Parathyroid adenoma (tissue), 2 donors: Measurements from ENCODE around the gene GPC6.

Source experiments
- H2AFZ ChIP-seq: fragments of 300-600 bp; sonication (generic); one replicate; pipeline ENCODE4 v1.7.0; 2017; ENCODE audit warnings: antibody characterized with exemption, mild to moderate bottlenecking
- H3K27ac ChIP-seq: fragments of 300-600 bp; sonication (generic); one replicate; pipeline ENCODE4 v1.7.0; 2017
- H3K27me3 ChIP-seq: fragments of 300-600 bp; sonication (generic); one replicate; pipeline ENCODE4 v1.7.0; 2017; ENCODE audit warnings: low read length; ENCODE audit not compliant: control insufficient read depth, insufficient read depth
- H3K36me3 ChIP-seq: fragments of 300-600 bp; sonication (generic); one replicate; pipeline ENCODE4 v1.7.0; 2017; ENCODE audit warnings: low read length; ENCODE audit not compliant: control insufficient read depth, insufficient read depth
- H3K4me1 ChIP-seq: fragments of 300-600 bp; sonication (generic); one replicate; pipeline ENCODE4 v1.7.0; 2017; ENCODE audit warnings: control low read depth
- H3K4me2 ChIP-seq: fragments of 300-600 bp; sonication (generic); one replicate; pipeline ENCODE4 v1.7.0; 2017; ENCODE audit warnings: low read length
- H3K4me3 ChIP-seq: fragments of 300-600 bp; sonication (generic); one replicate; pipeline ENCODE4 v1.7.0; 2017; ENCODE audit warnings: low read depth, low read length
- H3K79me2 ChIP-seq: fragments of 300-600 bp; sonication (generic); one replicate; pipeline ENCODE4 v1.7.0; 2017; ENCODE audit warnings: control low read depth
- H3K9ac ChIP-seq: fragments of 300-600 bp; sonication (generic); one replicate; pipeline ENCODE4 v1.7.0; 2017; ENCODE audit warnings: mild to moderate bottlenecking
- H3K9me3 ChIP-seq: fragments of 300-600 bp; sonication (generic); one replicate; pipeline ENCODE4 v1.7.0; 2017; ENCODE audit warnings: low read length; ENCODE audit not compliant: control insufficient read depth
- CTCF ChIP-seq: fragments of 300-600 bp; sonication (generic); IDR thresholded peaks from one replicate; pipeline ENCODE4 v1.7.0; 2017; ENCODE audit warnings: antibody characterized with exemption, mild to moderate bottlenecking
- donor health status: primary hyperparathyroidism.

Gene GPC6

GRCh38 chr13:94454906-94455305 is 1228.3 kb downstream of the GPC6 start:
- H3K4me1 ChIP-seq: no peaks in the 10 kb centered on the region
- no peak overlapping the region for H2AFZ ChIP-seq
- no peaks in the 10 kb centered on the region for H3K9me3 ChIP-seq
- H3K27ac ChIP-seq: no peak overlapping the region
- H3K4me3 ChIP-seq: no peak overlapping the region
- no peak overlapping the region for H3K9ac ChIP-seq
- H3K4me2 ChIP-seq: no peak overlapping the region
- TF ChIP-seq CTCF: no peak
- H3K27me3 ChIP-seq: no peaks in the 10 kb centered on the region
- H3K36me3 ChIP-seq: no peaks in the 10 kb centered on the region
- no peaks in the 10 kb centered on the region for H3K79me2 ChIP-seq

GRCh38 chr13:94455414-94455813 is 1228.8 kb downstream of the GPC6 start:
- H3K9ac ChIP-seq: no peak overlapping the region
- no peaks in the 10 kb centered on the region for H3K4me1 ChIP-seq
- no peaks in the 10 kb centered on the region for H3K79me2 ChIP-seq
- H3K4me2 ChIP-seq: no peak overlapping the region
- no peaks in the 10 kb centered on the region for H3K36me3 ChIP-seq
- no peaks in the 10 kb centered on the region for H3K27me3 ChIP-seq
- H3K27ac ChIP-seq: no peak overlapping the region
- H3K9me3 ChIP-seq: no peaks in the 10 kb centered on the region
- H2AFZ ChIP-seq: no peak overlapping the region
- no peak overlapping the region for H3K4me3 ChIP-seq
- TF ChIP-seq CTCF: no peak
